ENCODE measurements around the gene DIAPH3.

GRCh38 chr13:59801107-59801880 lies 362.4 kb downstream of the DIAPH3 start:
- TF ChIP-seq CTCF (IDR thresholded peaks at IDR 0.05 in 8 of 11, conservative IDR thresholded peaks at IDR 0.05 in 3 of 11) (no peak), POLR2A (IDR thresholded peaks at IDR 0.05) (no peak), POLR2AphosphoS5 (IDR thresholded peaks at IDR 0.05) (no peak)

Measured in spleen (tissue), 7 donors.